Lower leg skin (tissue), 3 donors: ENCODE data around the gene PRRX2.

Source experiments
- CTCF ChIP-seq, 3 donors: fragments of 450-650 bp; IDR thresholded peaks; one replicate each; pipeline ENCODE4 v1.5.1; 2016; ENCODE audit warnings: antibody characterized with exemption in 3 of 3, mild to moderate bottlenecking in 3 of 3, moderate library complexity in 2 of 3
- POLR2A ChIP-seq, 2 donors: fragments of 450-650 bp; IDR thresholded peaks; one replicate each; pipeline ENCODE4 v1.6.1; 2016 to 2017; ENCODE audit warnings: antibody characterized with exemption in 2 of 2, mild to moderate bottlenecking in 1 of 2, moderate library complexity in 1 of 2

- TF ChIP-seq CTCF (IDR thresholded peaks at IDR 0.05) (no peak), POLR2A (IDR thresholded peaks at IDR 0.05) (no peak)
Observed at GRCh38 chr9:129627556-129628440, 37.6 kb upstream of the PRRX2 start.
